OCI-LY3 (cell line): ENCODE results near the gene PM20D1.

ENCODE experiments used
- H2AFZ ChIP-seq: fragments of 200-600, 300-600 bp; shearing (Covaris generic); 2 replicates; pipeline ENCODE4 v1.6.0; 2014; ENCODE audit warnings: antibody characterized with exemption, low read depth, low read length
- H3K27ac ChIP-seq: fragments of 200-600, 300-600 bp; sonication (generic); 2 replicates; pipeline ENCODE4 v1.5.1; 2014; ENCODE audit warnings: mild to moderate bottlenecking, low read length, moderate library complexity, mixed read lengths
- H3K27me3 ChIP-seq: fragments of 200-600, 300-600 bp; sonication (generic); 2 replicates; pipeline ENCODE4 v1.6.1; 2014; ENCODE audit warnings: low read depth, low read length, mixed read lengths
- H3K36me3 ChIP-seq: fragments of 200-600, 300-600 bp; sonication (generic); replicated peaks from 2 replicates; pipeline ENCODE3; 2014; ENCODE audit warnings: low read depth, low read length, mixed read lengths
- H3K4me1 ChIP-seq: fragments of 300-600, 200-600 bp; sonication (generic); 2 replicates; pipeline ENCODE4 v1.6.1; 2014; ENCODE audit warnings: low read length, mixed read lengths
- H3K4me2 ChIP-seq: fragments of 200-600, 300-600 bp; sonication (generic); 2 replicates; pipeline ENCODE4 v1.6.1; 2014; ENCODE audit warnings: low read length, mixed read lengths
- H3K4me3 ChIP-seq: fragments of 300-600, 200-600 bp; sonication (generic); 2 replicates; pipeline ENCODE4 v1.5.1; 2014; ENCODE audit warnings: antibody characterized with exemption, mild to moderate bottlenecking, low read length, moderate library complexity
- H3K79me2 ChIP-seq: fragments of 300-600, 200-600 bp; shearing (Covaris generic); 2 replicates; pipeline ENCODE4 v1.6.1; 2014; ENCODE audit warnings: mild to moderate bottlenecking, low read length, mixed read lengths
- H3K9ac ChIP-seq: fragments of 300-600, 200-600 bp; shearing (Covaris generic); 2 replicates; pipeline ENCODE4 v1.6.0; 2014; ENCODE audit warnings: mild to moderate bottlenecking, low read length, moderate library complexity
- H3K9me3 ChIP-seq: fragments of 200-600, 300-600 bp; shearing (Covaris generic); 2 replicates; pipeline ENCODE4 v1.6.1; 2014; ENCODE audit warnings: low read length, mixed read lengths; ENCODE audit not compliant: insufficient read depth
- H4K20me1 ChIP-seq: fragments of 200-600, 300-600 bp; sonication (generic); 2 replicates; pipeline ENCODE4 v1.6.1; 2016; ENCODE audit warnings: low read length, mixed read lengths; ENCODE audit not compliant: insufficient read depth
- EZH2phosphoT487 ChIP-seq: fragments of 200-600 bp; shearing (Covaris generic); IDR thresholded peaks from 2 replicates; pipeline ENCODE4 v1.6.1; 2018; ENCODE audit warnings: antibody characterized with exemption, mixed run types, low read depth
- TF ChIP-seq, protein P1 (sequence below): fragments of 200-600, 300-600 bp; sonication (generic); IDR thresholded peaks from 2 replicates; pipeline ENCODE4 v1.5.1; 2014; ENCODE audit warnings: antibody characterized with exemption, low read length, low read depth

PM20D1 gene

GRCh38 chr1:205842229-205842628 is 7.7 kb downstream of the PM20D1 start:
- no peak overlapping the region for H3K27ac ChIP-seq

DNA sequence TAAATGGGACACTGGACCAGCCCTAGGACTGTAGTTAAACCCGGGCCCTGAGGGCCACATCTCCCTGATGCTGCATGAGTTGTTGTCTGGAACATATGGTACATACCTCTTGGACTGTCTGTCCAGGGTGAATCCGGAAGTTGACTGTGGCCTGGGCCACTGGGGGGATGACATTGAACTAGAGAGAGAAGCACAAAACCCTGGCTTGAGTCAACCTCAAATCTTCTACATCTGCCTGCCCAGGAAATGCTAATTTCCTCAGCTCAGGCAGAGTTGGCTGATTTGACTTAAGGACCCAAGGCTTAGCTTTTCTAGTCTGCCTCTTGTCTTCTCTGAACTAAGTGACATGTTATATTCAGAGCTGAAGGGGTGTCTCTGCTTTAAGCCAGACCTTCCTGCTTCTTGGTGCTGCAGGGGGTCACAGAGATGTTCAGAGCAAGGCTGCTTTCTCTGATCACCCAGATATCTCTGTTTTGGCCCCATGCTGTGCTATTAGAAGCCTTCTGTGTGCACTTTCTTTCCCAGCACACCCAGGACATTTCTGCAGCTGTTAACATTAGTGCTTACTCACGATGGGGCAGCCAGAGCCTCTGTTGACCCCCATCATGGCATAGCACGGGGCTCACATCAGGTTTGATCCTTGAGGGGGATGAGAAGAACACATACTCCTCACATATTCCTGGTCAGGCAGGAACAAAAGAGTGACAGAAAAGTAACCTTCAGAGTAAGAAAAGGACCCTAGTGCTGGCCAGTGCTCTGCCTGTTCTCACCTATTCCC is 9.6 kb downstream of the PM20D1 start:
- no peaks in the 10 kb centered on the region for H4K20me1 ChIP-seq
- H3K4me2 ChIP-seq: no peak overlapping the region
- 0 out of 2 replicates have a peak overlapping the region, but pooled peaks have one; percentile 24 for H2AFZ ChIP-seq
- TF ChIP-seq EZH2phosphoT487: no peak
- TF ChIP-seq, protein P1, sequence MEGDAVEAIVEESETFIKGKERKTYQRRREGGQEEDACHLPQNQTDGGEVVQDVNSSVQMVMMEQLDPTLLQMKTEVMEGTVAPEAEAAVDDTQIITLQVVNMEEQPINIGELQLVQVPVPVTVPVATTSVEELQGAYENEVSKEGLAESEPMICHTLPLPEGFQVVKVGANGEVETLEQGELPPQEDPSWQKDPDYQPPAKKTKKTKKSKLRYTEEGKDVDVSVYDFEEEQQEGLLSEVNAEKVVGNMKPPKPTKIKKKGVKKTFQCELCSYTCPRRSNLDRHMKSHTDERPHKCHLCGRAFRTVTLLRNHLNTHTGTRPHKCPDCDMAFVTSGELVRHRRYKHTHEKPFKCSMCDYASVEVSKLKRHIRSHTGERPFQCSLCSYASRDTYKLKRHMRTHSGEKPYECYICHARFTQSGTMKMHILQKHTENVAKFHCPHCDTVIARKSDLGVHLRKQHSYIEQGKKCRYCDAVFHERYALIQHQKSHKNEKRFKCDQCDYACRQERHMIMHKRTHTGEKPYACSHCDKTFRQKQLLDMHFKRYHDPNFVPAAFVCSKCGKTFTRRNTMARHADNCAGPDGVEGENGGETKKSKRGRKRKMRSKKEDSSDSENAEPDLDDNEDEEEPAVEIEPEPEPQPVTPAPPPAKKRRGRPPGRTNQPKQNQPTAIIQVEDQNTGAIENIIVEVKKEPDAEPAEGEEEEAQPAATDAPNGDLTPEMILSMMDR: no peak
- H3K27ac ChIP-seq: no peak overlapping the region
- H3K36me3 ChIP-seq: no peaks in the 10 kb centered on the region
- H3K79me2 ChIP-seq: no peaks in the 10 kb centered on the region
- peaks cover 8% of the 10 kb centered on the region for H3K4me1 ChIP-seq
- H3K4me3 ChIP-seq: no peak overlapping the region
- no peak overlapping the region for H3K9ac ChIP-seq
- no peaks in the 10 kb centered on the region for H3K27me3 ChIP-seq
- no peaks in the 10 kb centered on the region for H3K9me3 ChIP-seq

More at GRCh38 chr1:205842229-205842628, 7.7 kb downstream of the PM20D1 start:
- no peak overlapping the region for H3K4me2 ChIP-seq
- H3K9me3 ChIP-seq: no peaks in the 10 kb centered on the region
- H3K4me1 ChIP-seq: peaks cover 8% of the 10 kb centered on the region
- H3K79me2 ChIP-seq: no peaks in the 10 kb centered on the region
- H4K20me1 ChIP-seq: no peaks in the 10 kb centered on the region
- H3K36me3 ChIP-seq: no peaks in the 10 kb centered on the region
- no peak overlapping the region for H3K4me3 ChIP-seq
- H2AFZ ChIP-seq: no peak overlapping the region
- TF ChIP-seq, protein P1: no peak
- TF ChIP-seq EZH2phosphoT487: no peak
- no peaks in the 10 kb centered on the region for H3K27me3 ChIP-seq
- H3K9ac ChIP-seq: no peak overlapping the region

DNA sequence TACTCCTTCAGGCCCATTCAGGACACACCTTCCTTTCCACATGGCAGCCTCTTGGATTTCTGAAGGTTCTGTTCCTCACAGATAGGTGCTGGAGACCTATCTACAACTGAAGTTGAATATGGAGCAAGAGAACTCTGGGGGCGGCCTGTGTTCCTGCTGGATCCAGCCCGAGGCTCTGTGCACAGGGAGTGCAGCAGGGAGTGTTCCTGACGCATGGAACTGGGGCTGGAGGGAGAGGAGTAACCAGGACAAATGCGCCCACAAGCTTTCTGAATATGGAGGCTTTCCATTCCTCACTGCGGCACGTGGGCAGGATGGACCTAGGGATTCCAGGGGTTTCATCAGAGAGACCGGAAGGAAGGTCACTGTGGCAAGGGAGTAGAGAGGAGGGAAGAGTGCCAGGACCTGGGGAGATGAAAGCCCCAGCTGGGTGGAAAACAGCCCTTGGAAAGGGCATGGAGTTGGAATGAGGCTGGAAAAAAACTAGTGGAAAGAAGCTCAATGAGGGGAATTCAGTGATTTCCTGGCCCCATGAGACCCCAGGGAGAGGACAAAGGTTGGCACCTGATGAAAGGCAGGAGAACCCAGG is 12.5 kb downstream of the PM20D1 start:
- TF ChIP-seq EZH2phosphoT487: no peak
- TF ChIP-seq, protein P1: no peak
- no peaks in the 10 kb centered on the region for H4K20me1 ChIP-seq
- no peak overlapping the region for H3K27ac ChIP-seq

DNA sequence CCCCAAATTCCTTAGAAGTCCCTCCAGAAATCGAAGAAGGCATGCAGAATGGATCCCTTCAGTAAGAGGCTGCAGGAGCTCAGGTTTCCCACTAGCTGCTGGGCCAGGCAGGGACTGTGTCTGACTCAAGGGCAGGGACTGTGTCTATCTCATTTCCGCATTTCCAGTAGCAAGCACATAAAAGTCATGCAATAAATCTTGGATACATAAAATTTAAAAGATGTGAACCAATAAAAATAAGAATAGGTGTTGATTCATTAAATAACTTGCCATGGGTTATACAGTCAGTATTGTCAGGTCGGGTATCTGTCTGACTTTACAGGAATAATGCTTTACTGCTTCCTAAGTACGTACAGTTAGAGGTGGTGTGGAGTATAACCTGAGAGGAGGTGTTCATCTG is 15.2 kb downstream of the PM20D1 start:
- H3K27ac ChIP-seq: no peak overlapping the region
- H3K79me2 ChIP-seq: peaks cover 3% of the 10 kb centered on the region; the same call in 1 of the 2 replicates
- H3K9ac ChIP-seq: no peak overlapping the region
- H3K4me1 ChIP-seq: peaks cover 33% of the 10 kb centered on the region
- H4K20me1 ChIP-seq: no peaks in the 10 kb centered on the region
- peak overlapping the region; percentile 38; the same call in 1 of the 2 replicates for H3K4me2 ChIP-seq
- no peaks in the 10 kb centered on the region for H3K36me3 ChIP-seq
- no peak overlapping the region for H2AFZ ChIP-seq
- H3K27me3 ChIP-seq: no peaks in the 10 kb centered on the region
- no peak for TF ChIP-seq EZH2phosphoT487
- TF ChIP-seq, protein P1: no peak
- H3K9me3 ChIP-seq: no peaks in the 10 kb centered on the region
- H3K4me3 ChIP-seq: no peak overlapping the region

More for the DNA sequence above, 12.5 kb downstream of the PM20D1 start:
- Histone ChIP-seq H3K9ac (no peak overlapping the region), H3K79me2 (no peaks in the 10 kb centered on the region), H3K4me3 (no peak overlapping the region), H3K9me3 (no peaks in the 10 kb centered on the region), H3K4me1 (peaks cover 32% of the 10 kb centered on the region), H3K36me3 (no peaks in the 10 kb centered on the region), H3K27me3 (no peaks in the 10 kb centered on the region), H3K4me2 (no peak overlapping the region), H2AFZ (no peak overlapping the region)
